HEK293 (cell line): ENCODE data around the gene SESN1.
A peak's percentile ranks its signal among the peaks of the same experiment; 100 is the strongest.

Source experiments
- EGR2 ChIP-seq: fragments of 450-650 bp; formaldehyde crosslinking; IDR thresholded peaks from 2 replicates; pipeline ENCODE4 v1.5.1; 2016; ENCODE audit warnings: low read depth, missing biosample characterization, missing genetic modification characterization
- GLIS1 ChIP-seq: fragments of 450-650 bp; formaldehyde crosslinking; IDR thresholded peaks from 2 replicates; pipeline ENCODE4 v1.5.1; 2016; ENCODE audit warnings: missing biosample characterization, missing genetic modification characterization
- IKZF3 ChIP-seq: fragments of 450-650 bp; IDR thresholded peaks from 2 replicates; pipeline ENCODE4 v1.5.0; 2018; ENCODE audit warnings: missing biosample characterization, mild to moderate bottlenecking, missing genetic modification characterization, moderate library complexity
- SCRT2 ChIP-seq: fragments of 450-650 bp; formaldehyde crosslinking; IDR thresholded peaks from 2 replicates; pipeline ENCODE4 v1.5.1; 2016; ENCODE audit warnings: missing biosample characterization, missing genetic modification characterization
- TCF7L2 ChIP-seq: IDR thresholded peaks from 2 replicates; pipeline ENCODE4 v1.6.1; 2011; ENCODE audit warnings: low read depth, mild to moderate bottlenecking, inconsistent platforms, low read length, moderate library complexity, borderline replicate concordance
- YY1 ChIP-seq: fragments of 450-650 bp; formaldehyde crosslinking; IDR thresholded peaks from 2 replicates; pipeline ENCODE4 v1.5.1; 2018; ENCODE audit warnings: missing biosample characterization, missing genetic modification characterization
- ZBTB49 ChIP-seq: fragments of 450-650 bp; formaldehyde crosslinking; IDR thresholded peaks from 2 replicates; pipeline ENCODE4 v1.5.1; 2016; ENCODE audit warnings: missing biosample characterization, missing genetic modification characterization, low read depth
- ZBTB6 ChIP-seq: fragments of 450-650 bp; formaldehyde crosslinking; IDR thresholded peaks from 2 replicates; pipeline ENCODE4 v1.5.1; 2017; ENCODE audit warnings: missing biosample characterization, missing genetic modification characterization
- ZEB2 ChIP-seq: fragments of 450-650 bp; formaldehyde crosslinking; IDR thresholded peaks from 2 replicates; pipeline ENCODE4 v1.5.1; 2016; ENCODE audit warnings: missing biosample characterization, missing genetic modification characterization
- ZFHX2 ChIP-seq: fragments of 450-650 bp; formaldehyde crosslinking; conservative IDR thresholded peaks from 2 replicates; pipeline ENCODE4 v1.5.1; 2016; ENCODE audit warnings: missing biosample characterization, missing genetic modification characterization
- ZIC2 ChIP-seq: fragments of 450-650 bp; formaldehyde crosslinking; IDR thresholded peaks from 2 replicates; pipeline ENCODE4 v1.5.1; 2016; ENCODE audit warnings: missing biosample characterization, missing genetic modification characterization
- ZNF148 ChIP-seq: fragments of 450-650 bp; formaldehyde crosslinking; IDR thresholded peaks from 2 replicates; pipeline ENCODE4 v1.5.0; 2017; ENCODE audit warnings: missing biosample characterization, missing genetic modification characterization, borderline replicate concordance
- ZNF211 ChIP-seq: fragments of 450-650 bp; formaldehyde crosslinking; IDR thresholded peaks from 2 replicates; pipeline ENCODE4 v1.5.1; 2016; ENCODE audit warnings: low read depth, missing biosample characterization, missing genetic modification characterization
- ZNF23 ChIP-seq: fragments of 450-650 bp; formaldehyde crosslinking; IDR thresholded peaks from 2 replicates; pipeline ENCODE4 v1.5.1; 2016; ENCODE audit warnings: missing biosample characterization, missing genetic modification characterization, borderline replicate concordance
- ZNF280D ChIP-seq: fragments of 450-650 bp; formaldehyde crosslinking; IDR thresholded peaks from 2 replicates; pipeline ENCODE4 v1.5.1; 2016; ENCODE audit warnings: missing biosample characterization, missing genetic modification characterization
- ZNF311 ChIP-seq: fragments of 450-650 bp; formaldehyde crosslinking; IDR thresholded peaks from 2 replicates; pipeline ENCODE4 v1.5.1; 2017; ENCODE audit warnings: missing biosample characterization, missing genetic modification characterization, borderline replicate concordance
- ZNF354C ChIP-seq: fragments of 450-650 bp; formaldehyde crosslinking; IDR thresholded peaks from 2 replicates; pipeline ENCODE4 v1.5.1; 2016; ENCODE audit warnings: missing biosample characterization, missing genetic modification characterization, low read depth, borderline replicate concordance
- ZNF362 ChIP-seq: fragments of 450-650 bp; formaldehyde crosslinking; IDR thresholded peaks from 2 replicates; pipeline ENCODE4 v1.5.1; 2016; ENCODE audit warnings: missing biosample characterization, missing genetic modification characterization
- ZNF391 ChIP-seq: fragments of 450-650 bp; formaldehyde crosslinking; IDR thresholded peaks from 2 replicates; pipeline ENCODE4 v1.5.1; 2016; ENCODE audit warnings: low read depth, missing biosample characterization, missing genetic modification characterization, borderline replicate concordance
- ZNF501 ChIP-seq: fragments of 450-650 bp; formaldehyde crosslinking; IDR thresholded peaks from 2 replicates; pipeline ENCODE4 v1.5.1; 2016; ENCODE audit warnings: missing biosample characterization, missing genetic modification characterization
- ZNF530 ChIP-seq: fragments of 450-650 bp; formaldehyde crosslinking; IDR thresholded peaks from 2 replicates; pipeline ENCODE4 v1.5.1; 2016; ENCODE audit warnings: low read depth, missing biosample characterization, missing genetic modification characterization
- ZNF549 ChIP-seq: fragments of 450-650 bp; IDR thresholded peaks from 2 replicates; pipeline ENCODE4 v1.5.1; 2018; ENCODE audit warnings: missing biosample characterization, missing genetic modification characterization, mild to moderate bottlenecking, inconsistent platforms, moderate library complexity
- ZNF558 ChIP-seq: fragments of 450-650 bp; formaldehyde crosslinking; IDR thresholded peaks from 2 replicates; pipeline ENCODE4 v1.5.1; 2016; ENCODE audit warnings: missing biosample characterization, missing genetic modification characterization
- ZNF624 ChIP-seq: fragments of 450-650 bp; formaldehyde crosslinking; IDR thresholded peaks from 2 replicates; pipeline ENCODE4 v1.5.1; 2017; ENCODE audit warnings: missing biosample characterization, missing genetic modification characterization
- ZNF626 ChIP-seq: fragments of 450-650 bp; sonication (Bioruptor Pico); formaldehyde crosslinking; IDR thresholded peaks from 2 replicates; pipeline ENCODE4 v1.5.1; 2018; ENCODE audit warnings: missing biosample characterization, missing genetic modification characterization, inconsistent platforms
- ZNF658 ChIP-seq: fragments of 450-650 bp; formaldehyde crosslinking; IDR thresholded peaks from 2 replicates; pipeline ENCODE4; 2016; ENCODE audit warnings: missing biosample characterization, missing genetic modification characterization
- ZNF768 ChIP-seq: fragments of 450-650 bp; formaldehyde crosslinking; IDR thresholded peaks from 2 replicates; pipeline ENCODE4 v1.5.1; 2018; ENCODE audit warnings: missing biosample characterization, mild to moderate bottlenecking, missing genetic modification characterization
- ZNF843 ChIP-seq: fragments of 450-650 bp; formaldehyde crosslinking; IDR thresholded peaks from 2 replicates; pipeline ENCODE4 v1.5.1; 2016; ENCODE audit warnings: missing biosample characterization, missing genetic modification characterization
- ZSCAN16 ChIP-seq: fragments of 450-650 bp; formaldehyde crosslinking; IDR thresholded peaks from 2 replicates; pipeline ENCODE4 v1.5.1; 2016; ENCODE audit warnings: missing biosample characterization, missing genetic modification characterization

The SESN1 gene

GRCh38 chr6:109094416-109095035, at the start of gene SESN1 (continued):
- TF ChIP-seq ZNF148 (tag by site-specific recombination): no peak
- TF ChIP-seq TCF7L2: no peak
- TF ChIP-seq ZFHX2 (tag by site-specific recombination): peak; percentile 63
- TF ChIP-seq IKZF3: peak; percentile 92; the same call in 1 of the 2 replicates
- no peak for TF ChIP-seq ZNF311
- TF ChIP-seq ZNF391 (tag by site-specific recombination): 0 out of 2 replicates have a peak, but pooled peaks have one; percentile 40
- peak; percentile 44; the same call in 1 of the 2 replicates for TF ChIP-seq ZBTB6
- TF ChIP-seq ZNF211: no peak
- TF ChIP-seq ZNF558 (tag by site-specific recombination): no peak
- 0 out of 2 replicates have a peak, but pooled peaks have one; percentile 26 for TF ChIP-seq ZBTB49 (tag by site-specific recombination)
- TF ChIP-seq ZNF658 (tag by site-specific recombination): no peak
- TF ChIP-seq ZNF362 (tag by site-specific recombination): 0 out of 2 replicates have a peak, but pooled peaks have one; percentile 61
- TF ChIP-seq YY1: no peak; the same call in 1 of the 2 replicates
- TF ChIP-seq ZNF501 (tag by site-specific recombination): peak; percentile 75; the same call in 1 of the 2 replicates
- TF ChIP-seq ZNF549 (tag by site-specific recombination): no peak
- TF ChIP-seq ZNF23: no peak
- peak; percentile 98 for TF ChIP-seq ZSCAN16
- no peak for TF ChIP-seq ZNF354C
- TF ChIP-seq ZNF626 (tag by site-specific recombination): peak; percentile 44; the same call in 1 of the 2 replicates
- no peak for TF ChIP-seq ZNF843
- TF ChIP-seq EGR2: peak; percentile 50
- TF ChIP-seq SCRT2 (tag by site-specific recombination): peak; percentile 43; the same call in 1 of the 2 replicates
- TF ChIP-seq ZNF530: no peak
- TF ChIP-seq ZNF280D (tag by site-specific recombination): no peak
- TF ChIP-seq GLIS1 (tag by site-specific recombination): no peak
- peak; percentile 52; the same call in 1 of the 2 replicates for TF ChIP-seq ZIC2 (tag by site-specific recombination)
- TF ChIP-seq ZNF624 (tag by site-specific recombination): no peak
- TF ChIP-seq ZNF768 (tag by site-specific recombination): no peak
- peak; percentile 73 for TF ChIP-seq ZEB2 (tag by site-specific recombination)
